Fibroblast of lung (primary cell): ENCODE data around the gene SETBP1. TPM values are rescaled to one million over a fixed set of nuclear protein-coding genes. Genes with fewer than 3 reads are reported as not detected.

Experiments
- DNase-seq, 2 donors: peaks; one replicate each; pipeline versions ENCODE4 v3.0.0 to v3.0.0-alpha.2; 2010; ENCODE audit warnings: low read depth in 2 of 2
- H2AFZ ChIP-seq: 2 replicates; pipeline ENCODE4 v1.5.1; 2012; ENCODE audit warnings: low read length, control low read depth, inconsistent platforms
- H3K27ac ChIP-seq: 2 replicates; pipeline ENCODE4 v1.5.1; 2011; ENCODE audit warnings: low read length, control low read depth; ENCODE audit not compliant: insufficient read depth
- H3K27me3 ChIP-seq: 2 replicates; pipeline ENCODE4 v1.5.1; 2011; ENCODE audit warnings: mild to moderate bottlenecking, low read length; ENCODE audit not compliant: control insufficient read depth, insufficient read depth
- H3K36me3 ChIP-seq: 2 replicates; pipeline ENCODE4 v1.5.1; 2011; ENCODE audit warnings: low read length; ENCODE audit not compliant: control insufficient read depth, insufficient read depth
- H3K4me1 ChIP-seq: 2 replicates; pipeline ENCODE4 v1.5.1; 2011; ENCODE audit warnings: low read length; ENCODE audit not compliant: control insufficient read depth, insufficient read depth; ENCODE audit errors: extremely low read depth
- H3K4me2 ChIP-seq: 2 replicates; pipeline ENCODE4 v1.5.1; 2011; ENCODE audit warnings: low read length, control low read depth; ENCODE audit not compliant: insufficient read depth; ENCODE audit errors: extremely low read depth
- H3K4me3 ChIP-seq, 4 experiments: fragments of 200-600 bp in 1 of 4; sonication (generic) in 1 of 4; replicated peaks in 1 of 4; 2 replicates each; pipeline ENCODE4 v1.5.1; 2011 to 2016; ENCODE audit warnings: low read length in 4 of 4, low read depth in 3 of 4, mild to moderate bottlenecking in 3 of 4, control low read depth in 2 of 4, inconsistent platforms in 1 of 4, mixed read lengths in 1 of 4; ENCODE audit not compliant: insufficient read depth in 1 of 4; ENCODE audit errors: control extremely low read depth in 1 of 4
- H3K79me2 ChIP-seq: 2 replicates; pipeline ENCODE4 v1.5.1; 2012; ENCODE audit warnings: mild to moderate bottlenecking, low read length, inconsistent platforms; ENCODE audit not compliant: control insufficient read depth, insufficient read depth
- H3K9ac ChIP-seq: 2 replicates; pipeline ENCODE4 v1.5.1; 2011; ENCODE audit warnings: mild to moderate bottlenecking, low read length, control low read depth; ENCODE audit not compliant: insufficient read depth
- H3K9me3 ChIP-seq: 2 replicates; pipeline ENCODE4 v1.5.1; 2012; ENCODE audit warnings: low read depth, low read length; ENCODE audit not compliant: control insufficient read depth, insufficient read depth
- H4K20me1 ChIP-seq: 2 replicates; pipeline ENCODE4 v1.5.1; 2011; ENCODE audit warnings: low read length; ENCODE audit not compliant: control insufficient read depth, insufficient read depth; ENCODE audit errors: extremely low read depth
- CTCF ChIP-seq, 2 donors: IDR thresholded peaks in 1 of 2; conservative IDR thresholded peaks in 1 of 2; 1 replicate in 1 of 2; 2 replicates in 1 of 2; pipeline ENCODE4 v1.5.1; 2011 to 2012; ENCODE audit warnings: low read length in 2 of 2, control low read depth in 1 of 2, inconsistent platforms in 1 of 2, low read depth in 1 of 2, mild to moderate bottlenecking in 1 of 2
- EZH2 ChIP-seq: IDR thresholded peaks from 2 replicates; pipeline ENCODE4 v1.5.1; 2012; ENCODE audit warnings: low read length, control low read depth, mild to moderate bottlenecking; ENCODE audit errors: missing control alignments
- polyA plus RNA-seq, 2 donors: library from polyadenylated mRNA; depleted of rRNA in 1 of 2; stranded (reverse) in 1 of 2; unstranded in 1 of 2; fragments of >200 nt; gene quantifications; 2 replicates each; pipeline ENCODE4 v1.2.1, GENCODE V29; 2011 to 2012; ENCODE audit warnings: missing spikeins in 1 of 2
- total RNA-seq: library from RNA; depleted of rRNA; stranded (reverse); fragments of >200 nt; gene quantifications from 2 replicates; pipeline ENCODE4 v1.2.1, GENCODE V29; 2014

The SETBP1 gene
- total and polyA plus RNA-seq, 2 donors (not counting 1 experiment from before 2014, with no cell fraction given), result 4.5 to 5.4 TPM

- no peak overlapping the region for H3K9ac ChIP-seq
- no peaks in the 10 kb centered on the region for H3K79me2 ChIP-seq
- no peak overlapping the region for H3K27ac ChIP-seq
- H3K4me2 ChIP-seq, result no peak overlapping the region
- no peak for DNase-seq
- H3K4me3 ChIP-seq, result no peak overlapping the region
- H3K36me3 ChIP-seq, result no peaks in the 10 kb centered on the region
- H3K9me3 ChIP-seq, result no peaks in the 10 kb centered on the region
- H3K27me3 ChIP-seq, result no peaks in the 10 kb centered on the region
- H2AFZ ChIP-seq, result no peak overlapping the region
- H3K4me1 ChIP-seq, result no peaks in the 10 kb centered on the region
- no peaks in the 10 kb centered on the region for H4K20me1 ChIP-seq
- TF ChIP-seq EZH2, result no peak
Measured at GRCh38 chr18:44924785-44925499, 244.3 kb downstream of the SETBP1 start.

GRCh38 chr18:44927127-44927849 lies 246.6 kb downstream of the SETBP1 start:
- no peak overlapping the region for H3K9ac ChIP-seq
- no peaks in the 10 kb centered on the region for H3K9me3 ChIP-seq
- no peak overlapping the region for H3K4me2 ChIP-seq
- no peak overlapping the region for H2AFZ ChIP-seq
- H3K79me2 ChIP-seq, result no peaks in the 10 kb centered on the region
- no peaks in the 10 kb centered on the region for H3K4me1 ChIP-seq
- H3K4me3 ChIP-seq, result no peak overlapping the region
- H3K27me3 ChIP-seq, result no peaks in the 10 kb centered on the region
- no peak for TF ChIP-seq CTCF (conservative IDR thresholded peaks at IDR 0.05 in 1 of 2, IDR thresholded peaks at IDR 0.05 in 1 of 2; ENCODE audit: low read depth in 1 of 2, low read length in 2 of 2)
- no peak for TF ChIP-seq EZH2
- no peaks in the 10 kb centered on the region for H4K20me1 ChIP-seq
- no peak for DNase-seq
- no peaks in the 10 kb centered on the region for H3K36me3 ChIP-seq
- H3K27ac ChIP-seq, result no peak overlapping the region

DNA sequence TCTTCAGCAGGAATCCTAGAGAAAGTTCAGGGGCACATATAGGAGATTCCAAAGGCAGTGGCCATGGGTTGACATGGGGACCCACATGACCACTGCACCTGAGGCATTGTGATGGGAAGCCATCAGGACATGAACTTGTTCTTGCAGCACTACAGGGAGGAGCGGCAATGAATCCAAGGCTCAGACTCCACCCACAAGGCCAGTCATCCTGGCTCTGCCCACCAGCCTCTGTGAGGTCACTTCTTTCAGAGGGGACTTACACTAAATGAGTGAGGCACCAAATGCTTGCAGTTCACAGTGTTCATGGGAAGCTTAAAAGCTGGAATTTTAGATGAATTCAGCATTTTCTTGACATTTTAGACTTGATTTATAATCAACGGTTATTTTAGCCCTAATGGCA lies 254.2 kb downstream of the SETBP1 start:
- no peaks in the 10 kb centered on the region for H3K9me3 ChIP-seq
- H3K79me2 ChIP-seq, result no peaks in the 10 kb centered on the region
- H3K4me2 ChIP-seq, result no peak overlapping the region
- H4K20me1 ChIP-seq, result no peaks in the 10 kb centered on the region
- no peaks in the 10 kb centered on the region for H3K36me3 ChIP-seq
- H3K4me1 ChIP-seq, result no peaks in the 10 kb centered on the region
- no peak overlapping the region for H2AFZ ChIP-seq
- H3K27me3 ChIP-seq, result no peaks in the 10 kb centered on the region
- no peak overlapping the region for H3K27ac ChIP-seq
- H3K9ac ChIP-seq, result no peak overlapping the region
- no peak for DNase-seq
- no peak overlapping the region for H3K4me3 ChIP-seq
- TF ChIP-seq EZH2, result no peak
- TF ChIP-seq CTCF (conservative IDR thresholded peaks at IDR 0.05 in 1 of 2, IDR thresholded peaks at IDR 0.05 in 1 of 2; ENCODE audit: low read depth in 1 of 2, low read length in 2 of 2), result no peak
